HG03571 (cell line): ENCODE results near the gene TTC28.

Experiments
- ATAC-seq: cut with Tn5 transposase; IDR thresholded peaks from one replicate; pipeline ENCODE4 v1.9.1; 2021; ENCODE audit not compliant: unreplicated experiment

Gene TTC28

DNA sequence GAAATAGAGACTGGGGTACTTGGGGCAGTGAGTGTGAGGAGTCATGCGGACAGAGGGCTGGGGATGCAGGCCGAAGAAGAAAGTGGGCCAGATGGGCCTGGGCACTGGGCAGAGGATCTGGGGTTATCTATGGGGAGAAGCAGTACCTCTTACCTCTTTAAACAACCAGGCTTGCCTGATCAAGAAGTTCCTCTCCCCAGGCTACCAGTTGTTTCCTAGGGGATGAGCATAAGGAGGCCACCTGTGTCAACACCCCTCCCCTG is 662.2 kb downstream of the TTC28 start:
- ATAC-seq, result no peak

DNA sequence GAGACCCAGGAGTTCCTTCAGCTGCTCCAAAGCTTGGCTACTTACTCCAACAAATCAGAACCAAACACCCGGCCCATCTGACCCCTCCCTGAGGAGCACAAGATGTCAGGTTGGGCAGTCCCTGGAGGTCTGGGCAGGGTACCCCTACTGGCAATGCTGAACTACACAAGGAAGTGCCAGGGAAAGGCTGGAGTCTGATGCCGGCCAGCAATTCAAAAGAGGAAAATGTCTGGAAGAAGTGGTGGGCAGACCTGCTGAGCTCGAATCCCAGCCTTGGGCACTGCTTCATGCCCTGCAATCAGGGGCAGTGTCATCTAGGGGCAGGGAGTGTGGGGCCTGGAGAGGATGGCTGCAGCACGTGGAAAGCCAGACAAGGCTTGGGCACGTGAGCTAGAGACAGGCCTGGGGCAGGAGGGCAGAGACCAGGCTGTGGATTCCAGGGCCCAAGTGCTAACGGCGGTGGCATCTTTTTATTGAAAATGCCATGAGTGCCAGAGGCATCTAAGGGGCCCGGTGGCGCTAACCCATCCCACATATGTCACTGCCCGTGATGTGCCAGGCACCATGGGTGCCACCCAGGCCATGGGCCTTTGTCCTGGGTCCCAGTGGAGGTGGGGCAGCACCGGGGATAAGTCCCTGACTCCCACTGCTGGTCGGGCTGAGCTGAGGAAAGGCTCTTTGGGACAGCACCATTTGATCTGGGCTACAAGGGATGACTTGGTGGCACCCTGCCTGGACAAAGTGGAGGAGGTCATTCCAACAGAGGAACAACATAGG is 662.7 kb downstream of the TTC28 start:
- ATAC-seq, result no peak

DNA sequence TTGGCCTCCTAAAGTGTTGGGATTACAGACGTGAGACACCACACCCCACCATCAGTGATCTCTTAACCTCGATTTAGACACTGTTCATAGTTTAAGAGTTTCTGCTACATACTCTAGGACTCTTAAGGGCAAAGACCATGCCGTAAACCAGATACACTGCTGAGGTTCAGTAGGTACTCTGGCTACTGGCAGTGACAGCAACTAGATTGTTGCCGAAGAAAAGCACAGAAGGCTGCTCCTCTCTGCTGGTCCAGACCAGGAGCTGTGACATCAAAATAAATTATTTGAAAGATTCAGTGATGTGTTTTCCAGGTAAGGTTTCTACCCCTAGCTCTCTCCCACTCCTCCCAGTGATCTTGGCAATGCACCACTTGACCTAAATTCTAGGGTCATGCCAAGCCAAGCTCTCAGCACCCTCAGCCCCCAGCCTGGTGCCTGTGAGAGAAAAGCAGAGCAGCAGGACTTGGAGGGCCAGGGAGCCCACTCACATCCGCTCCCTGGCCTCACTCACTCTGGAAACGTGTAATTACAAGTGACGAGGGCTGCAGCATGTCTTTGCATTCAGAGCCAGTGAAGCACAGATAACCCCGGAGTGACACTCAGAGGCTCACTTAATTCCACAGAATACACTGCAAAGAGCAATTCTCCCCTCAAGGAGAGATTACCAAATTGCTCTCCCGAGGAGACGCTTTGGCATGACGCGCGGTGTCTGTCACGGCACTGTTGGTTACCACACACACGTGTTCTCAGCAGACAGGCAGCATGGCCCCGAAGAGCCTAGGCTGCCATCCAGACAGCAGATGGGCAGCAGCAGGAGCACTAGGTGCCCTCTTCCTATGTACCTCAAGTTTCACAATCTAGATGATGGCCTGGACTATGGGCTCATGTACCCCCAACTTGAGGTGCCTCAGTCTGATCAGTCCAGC is 663.7 kb downstream of the TTC28 start:
- ATAC-seq, result no peak

DNA sequence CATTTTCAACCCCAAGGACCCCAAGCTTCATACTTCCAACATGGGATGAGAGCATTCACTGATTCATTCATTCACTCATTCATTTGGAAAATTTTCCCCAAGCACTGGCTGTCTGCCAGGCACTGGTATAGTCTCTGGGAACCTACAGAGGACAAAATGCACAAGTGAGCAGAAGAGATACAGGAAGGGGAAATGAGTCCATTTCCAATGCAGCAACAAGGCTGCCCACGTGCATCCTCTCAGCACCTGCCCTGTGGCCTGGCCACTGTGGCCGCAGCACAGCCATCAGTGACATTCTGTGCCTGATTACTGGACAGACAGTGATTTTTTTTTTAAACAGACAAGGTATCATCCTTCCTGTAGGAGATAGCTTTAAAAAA is 664.6 kb downstream of the TTC28 start:
- no peak for ATAC-seq

DNA sequence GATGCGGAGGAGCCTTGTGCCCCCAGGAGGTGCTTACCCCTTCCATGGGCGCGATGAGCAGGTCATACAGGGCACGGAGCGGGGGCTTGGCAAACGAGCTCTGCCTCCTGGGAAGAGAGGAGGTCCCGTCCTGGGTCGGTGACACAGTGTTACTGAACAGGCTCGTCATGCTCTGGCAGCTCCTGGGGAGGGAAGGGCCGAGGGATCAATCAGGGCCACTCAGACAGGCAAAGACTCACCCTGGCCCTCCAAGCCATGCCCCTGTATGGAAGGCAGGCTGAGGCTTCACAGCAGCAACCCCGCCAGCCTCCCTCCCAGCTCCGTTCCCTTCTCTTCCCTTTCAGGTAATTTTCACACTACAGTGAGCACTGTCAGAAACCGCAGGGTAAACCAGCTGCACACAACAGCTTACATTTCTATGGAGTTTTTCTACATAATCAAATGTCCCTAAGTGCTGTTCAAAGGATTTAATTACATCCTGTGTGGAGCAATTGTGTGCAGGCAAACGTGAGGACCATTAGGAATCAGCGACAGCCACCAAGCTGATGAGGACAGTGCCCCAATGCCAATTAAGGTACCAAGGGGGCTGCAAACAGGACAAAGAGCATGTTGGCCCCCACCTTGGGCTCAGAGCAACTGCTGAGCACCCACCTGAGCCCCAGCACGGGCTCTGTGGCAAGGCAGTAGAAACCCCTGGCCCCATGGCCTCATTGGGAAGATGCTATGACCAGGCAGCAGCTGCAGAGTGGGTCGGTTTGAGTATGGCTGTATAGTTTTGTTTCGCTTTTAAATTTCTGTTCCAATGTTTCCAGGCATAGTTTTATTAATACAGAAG is 665.2 kb downstream of the TTC28 start:
- ATAC-seq, result no peak

DNA sequence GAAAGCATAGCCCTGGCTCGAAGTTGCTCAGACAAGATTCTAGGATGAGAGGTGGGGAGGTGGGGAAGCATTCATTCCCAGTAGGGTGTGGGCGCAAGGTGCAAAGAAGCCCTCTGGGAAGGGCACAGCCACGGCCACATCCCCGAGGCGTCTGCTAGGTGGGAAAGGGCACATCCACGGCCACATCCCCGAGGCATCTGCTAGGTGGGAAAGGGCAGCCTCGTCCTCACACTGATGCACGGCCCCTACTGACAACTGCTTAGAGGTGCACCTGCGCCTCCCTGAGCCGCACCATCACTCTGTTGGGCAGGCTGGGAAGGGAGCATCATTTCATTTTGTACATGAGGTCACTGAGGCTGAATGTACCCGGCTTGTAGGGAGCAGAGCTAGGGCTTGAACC is 666.0 kb downstream of the TTC28 start:
- no peak for ATAC-seq

DNA sequence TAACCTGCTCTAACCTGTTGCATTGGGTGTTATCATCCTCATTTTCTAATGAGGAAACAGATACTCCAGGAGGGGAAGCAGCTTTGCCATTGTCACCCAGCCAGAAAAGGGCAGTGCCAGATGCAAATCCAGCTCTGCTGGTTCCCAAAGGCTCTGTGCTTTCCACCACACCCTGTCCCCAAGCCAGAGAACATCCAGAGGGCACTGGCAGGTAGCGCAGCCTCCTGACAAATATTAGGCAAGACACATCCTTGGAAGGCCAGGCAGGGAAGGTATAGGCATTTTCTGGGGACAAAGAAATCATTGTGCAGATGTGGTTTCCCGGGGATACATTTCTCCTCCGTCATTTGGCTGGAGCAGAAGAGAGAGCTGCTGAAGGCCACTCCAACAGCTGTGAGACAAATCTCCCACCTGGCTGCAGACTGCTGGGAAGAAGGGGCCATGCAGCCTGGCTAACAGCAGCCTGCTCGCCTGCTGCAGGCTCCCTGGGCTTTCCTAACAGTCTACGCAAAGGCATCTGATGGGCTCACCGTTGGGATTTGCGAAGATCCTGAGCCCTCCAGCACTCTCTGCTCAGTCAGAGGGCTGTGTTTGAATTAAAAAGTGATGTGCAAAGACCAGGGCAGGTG is 666.7 kb downstream of the TTC28 start:
- ATAC-seq, result no peak

DNA sequence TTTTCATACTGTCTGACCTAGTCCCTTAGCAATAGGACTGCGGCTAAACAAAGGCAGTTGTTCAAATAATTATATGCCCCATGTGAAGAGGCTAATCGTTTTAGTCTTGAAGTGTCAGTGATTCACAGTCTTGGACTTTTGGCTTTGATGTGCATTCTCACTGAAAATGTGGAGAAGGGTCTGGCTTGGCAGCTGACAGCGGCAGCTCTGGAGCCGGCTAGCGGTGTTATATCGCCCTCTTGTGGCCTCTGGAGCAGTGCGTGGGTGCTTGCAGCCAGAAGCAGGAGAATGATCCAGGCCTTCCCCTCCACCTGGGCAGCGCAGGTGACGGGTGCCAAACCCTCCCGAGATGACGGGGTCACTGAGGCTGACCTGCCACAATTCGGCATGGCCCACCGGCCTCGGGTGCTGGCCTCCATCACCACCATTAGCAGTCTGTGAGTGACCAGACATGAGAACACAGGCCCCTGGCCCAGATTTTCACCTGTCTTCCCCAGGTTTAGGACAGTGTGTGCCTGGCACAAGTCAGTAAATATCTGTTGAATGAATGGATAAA is 670.3 kb downstream of the TTC28 start:
- ATAC-seq, result no peak

DNA sequence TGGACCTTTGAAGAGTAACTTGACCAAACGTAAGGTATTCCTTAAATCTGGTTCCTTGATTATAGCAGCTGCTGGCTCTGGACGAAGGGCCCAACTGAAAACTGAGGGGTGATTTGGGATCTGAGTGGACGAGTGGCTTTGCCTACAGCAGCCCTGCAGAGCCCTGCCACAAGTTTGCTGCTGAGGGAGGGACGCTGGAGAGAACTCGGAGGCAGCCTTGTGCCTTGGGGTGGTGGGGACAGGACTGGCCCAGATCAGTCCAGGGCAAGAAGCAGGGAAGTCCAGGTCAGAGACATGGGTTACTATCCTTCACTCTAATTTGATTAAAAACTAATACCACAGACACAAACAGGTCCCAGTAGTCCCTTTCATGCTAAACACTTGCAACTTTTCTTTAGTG is 671.0 kb downstream of the TTC28 start:
- no peak for ATAC-seq

DNA sequence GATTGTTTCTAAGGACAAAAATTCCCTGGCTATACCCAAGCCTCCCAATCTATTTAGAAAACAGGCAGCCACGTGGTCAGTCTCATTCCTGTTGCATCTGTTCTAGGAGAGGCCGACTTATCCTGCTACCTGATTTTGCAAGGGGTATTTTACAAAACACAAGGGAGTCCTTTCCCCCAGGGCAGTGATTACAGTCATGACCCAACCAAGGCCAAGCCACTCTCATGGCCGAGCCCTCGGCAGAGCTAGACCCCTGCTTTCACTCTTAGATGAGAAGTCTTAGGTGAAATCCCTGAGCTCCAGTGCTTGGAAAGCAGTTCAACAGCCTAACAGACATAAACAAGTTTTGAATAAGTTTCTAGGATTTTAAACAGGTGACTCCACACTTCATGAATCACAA is 671.6 kb downstream of the TTC28 start:
- ATAC-seq, result no peak

DNA sequence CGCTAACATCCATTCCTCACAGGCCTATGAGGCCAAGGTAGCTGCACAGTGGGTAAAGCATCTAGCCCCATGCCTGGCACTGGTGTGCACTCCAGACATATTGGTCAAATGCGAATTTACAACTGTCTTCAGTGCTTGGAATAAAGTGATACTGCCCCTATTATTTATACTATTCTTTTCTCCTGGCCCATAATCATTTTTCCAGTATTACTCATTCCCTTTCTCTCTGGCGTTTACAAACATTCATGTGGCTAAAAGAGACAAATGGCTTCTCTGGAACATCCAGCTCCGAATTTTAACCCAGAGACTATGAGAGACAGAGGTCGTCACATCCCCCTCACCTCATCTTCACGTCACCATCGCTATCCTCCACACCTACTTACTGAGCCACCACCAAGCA is 673.4 kb downstream of the TTC28 start:
- ATAC-seq, result no peak

DNA sequence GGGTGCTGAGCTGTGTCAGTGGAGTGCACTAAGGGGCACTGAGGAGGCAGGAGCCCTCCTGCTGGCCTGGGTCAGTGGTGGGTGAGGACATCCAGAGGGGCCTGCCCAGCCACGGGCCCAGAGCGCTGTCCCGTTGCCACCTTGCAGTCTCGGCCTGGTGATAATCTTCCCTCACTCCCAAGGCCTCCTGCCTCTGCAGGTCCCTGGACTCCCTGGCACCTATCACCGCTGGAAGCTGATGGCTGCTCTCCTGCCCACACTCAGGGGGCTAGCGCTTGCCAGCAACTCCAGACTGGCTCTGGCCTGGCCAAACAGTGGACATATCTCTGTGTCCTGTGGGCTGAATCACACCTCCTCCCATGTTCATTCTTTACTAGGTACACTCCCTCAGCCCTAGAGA is 674.1 kb downstream of the TTC28 start:
- no peak for ATAC-seq

DNA sequence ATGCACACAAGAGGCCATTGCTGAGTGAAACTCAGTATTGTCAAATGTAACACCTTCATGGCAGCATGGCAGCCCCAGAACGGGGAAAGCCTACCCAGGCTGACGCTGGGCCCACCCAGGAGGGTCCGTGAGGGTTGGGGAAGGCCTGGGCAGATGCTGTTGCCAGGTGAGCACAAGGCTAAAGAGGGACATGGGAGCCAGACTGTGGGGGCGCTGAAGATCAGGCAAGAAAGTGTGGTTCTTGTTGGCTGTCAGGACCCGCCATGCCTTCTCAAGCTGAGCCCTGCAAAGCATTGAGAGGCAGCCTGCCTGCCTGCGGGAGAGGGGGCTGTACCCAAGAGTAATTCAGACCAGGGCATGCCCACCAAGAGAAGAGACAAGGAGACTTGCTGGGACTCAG is 675.6 kb downstream of the TTC28 start:
- no peak for ATAC-seq

DNA sequence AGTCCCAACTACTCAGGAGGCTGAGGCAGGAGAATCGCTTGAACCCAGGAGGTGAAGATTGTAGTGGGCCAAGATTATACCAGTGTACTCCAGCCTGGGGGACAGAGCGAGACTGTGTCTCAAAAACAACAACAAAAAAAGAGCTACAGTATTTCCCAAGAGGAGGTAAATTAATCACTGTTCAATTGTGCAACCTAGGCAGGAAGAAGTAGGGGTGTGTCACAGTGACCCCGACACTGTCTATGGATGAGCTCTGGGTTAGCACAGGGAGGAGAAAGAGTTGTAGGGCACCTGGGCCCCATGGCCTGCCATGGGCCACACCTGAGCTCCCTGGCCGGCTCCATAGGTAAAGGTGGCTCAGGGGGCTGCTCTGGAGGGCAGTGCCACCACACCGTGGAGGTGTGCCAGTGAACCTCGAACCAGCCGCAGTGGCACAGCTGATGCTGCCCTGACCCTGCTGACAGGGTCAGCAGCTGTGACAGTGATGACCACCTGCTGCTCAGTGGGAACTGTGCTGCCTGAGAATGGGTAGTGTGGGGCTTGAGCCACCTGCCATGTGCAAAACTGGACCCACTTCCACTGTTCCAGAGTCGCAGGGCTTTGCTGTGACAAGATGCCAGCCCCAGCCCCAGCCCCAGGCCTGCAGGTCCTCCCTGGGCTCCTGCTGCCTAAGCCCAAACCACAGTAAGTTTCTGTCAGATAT is 676.6 kb downstream of the TTC28 start:
- ATAC-seq, result no peak

DNA sequence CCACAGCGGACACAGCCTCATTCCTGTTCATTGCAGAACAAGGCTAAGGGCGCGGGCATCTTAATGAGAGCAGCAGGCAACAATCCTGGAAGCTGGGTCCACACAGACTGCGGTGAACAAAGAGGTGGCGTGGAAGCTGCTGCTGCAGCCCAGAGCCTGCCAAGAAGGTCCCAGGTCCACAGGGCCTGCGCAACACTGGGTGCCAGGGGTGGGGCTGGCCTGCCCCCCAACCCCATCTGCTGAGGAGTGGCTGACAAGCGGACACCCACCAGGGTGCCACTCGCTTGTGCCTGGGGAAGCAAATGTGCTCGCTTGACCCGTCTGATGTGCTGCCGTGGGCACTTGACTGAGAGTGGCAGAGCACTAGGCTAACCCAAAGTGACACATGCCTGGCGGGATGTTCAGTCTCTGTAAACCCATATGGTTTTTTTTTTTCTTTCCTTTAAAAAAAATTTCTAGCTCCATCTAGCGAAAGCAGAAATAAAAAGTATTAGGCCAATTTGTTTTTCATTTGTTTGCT is 677.4 kb downstream of the TTC28 start:
- ATAC-seq, result no peak

DNA sequence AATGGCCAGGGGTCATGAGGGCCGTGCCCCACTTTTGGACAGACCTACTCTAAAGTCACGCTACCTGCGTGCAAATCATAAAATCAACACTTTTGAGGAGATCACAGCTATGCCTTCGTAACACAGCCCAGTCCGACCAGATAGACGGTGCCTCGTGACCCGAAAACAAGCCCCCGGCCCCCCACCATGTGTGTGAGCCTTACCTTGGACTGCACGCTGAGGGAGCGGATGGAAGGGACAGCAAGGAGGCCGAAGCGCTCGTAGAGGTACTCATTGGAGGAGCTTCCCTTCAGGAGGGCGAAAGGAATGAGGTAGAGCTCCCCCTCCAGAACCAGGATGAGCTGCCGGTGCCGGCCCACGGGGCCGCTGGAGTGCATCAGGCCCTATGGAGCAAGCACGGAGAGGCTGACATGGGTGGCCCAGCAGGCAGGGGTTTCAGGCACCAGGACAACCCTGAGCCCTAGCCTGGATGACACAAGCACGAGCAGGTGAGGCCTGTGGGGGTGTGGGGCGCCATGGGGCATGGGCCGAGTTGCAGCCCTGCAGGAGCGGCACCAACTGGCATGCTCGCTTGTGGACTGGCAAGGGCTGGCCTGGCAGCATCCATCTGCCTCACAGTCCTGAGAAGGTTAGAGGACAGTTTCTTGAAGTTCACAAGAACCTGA is 678.3 kb downstream of the TTC28 start:
- no peak for ATAC-seq

DNA sequence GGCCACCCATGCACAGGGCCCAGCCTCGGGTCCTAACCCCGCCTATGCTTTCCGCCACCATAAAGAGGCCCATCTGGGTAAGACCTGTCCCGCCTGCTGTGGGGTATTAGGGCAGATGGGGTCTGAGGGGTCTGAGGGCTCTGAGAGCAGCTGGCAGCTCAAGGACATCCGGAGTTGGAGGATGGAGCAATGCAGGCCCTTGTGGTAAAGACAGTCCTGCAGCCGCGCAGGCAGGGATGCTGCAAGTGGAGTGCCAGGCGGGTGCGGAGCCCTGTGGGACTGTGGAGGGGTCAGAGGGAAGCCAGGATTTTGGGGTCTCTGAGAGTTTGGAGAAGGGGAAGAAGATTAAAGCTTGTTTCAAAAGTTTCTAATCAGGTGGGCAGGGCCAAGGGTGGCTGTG is 679.3 kb downstream of the TTC28 start:
- ATAC-seq, result no peak

DNA sequence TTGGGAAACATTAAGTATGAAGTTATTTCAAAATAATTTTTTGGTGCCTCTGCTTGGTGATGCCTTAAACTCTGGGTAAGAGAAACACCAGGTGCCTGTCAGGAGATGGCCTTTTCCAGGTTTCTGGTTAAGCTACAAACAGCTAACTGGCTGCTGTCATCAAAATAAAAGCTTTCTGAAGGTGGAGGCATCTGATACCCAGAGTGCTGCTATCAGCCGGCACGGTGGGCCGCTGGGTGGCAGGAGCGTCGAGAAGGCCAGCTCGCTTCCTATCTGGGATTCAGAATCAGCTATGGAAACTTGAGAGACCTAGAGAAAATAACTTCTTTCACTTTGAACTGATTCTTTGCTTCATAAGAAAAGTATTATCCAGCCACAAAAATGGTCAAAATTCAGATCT is 679.8 kb downstream of the TTC28 start:
- no peak for ATAC-seq
